Calu3 (cell line): Measurements from ENCODE around the gene USH2A. TPM values are rescaled to one million over a fixed set of nuclear protein-coding genes. Genes with fewer than 3 reads are reported as not detected.

Experiments used
- BruUV-seq: library from RNA; stranded (reverse); fragments of 400-500 nt; replicated peaks from 2 replicates; lab custom pipeline; 2021; lab: Mats Ljungman, UMichigan
- CTCF ChIA-PET: fragments of 300-600 bp; sonication (Branson Sonifier 250); formaldehyde crosslinking; loops from one replicate; lab custom pipeline; 2022; ENCODE audit warnings: antibody characterized with exemption; lab: Charles Lee
- DNase-seq: peaks from one replicate; pipeline ENCODE4 v3.0.0; 2022
- H3K27ac Mint-ChIP-seq: one replicate; pipeline ENCODE4 v1.8.0; 2022; ENCODE audit warnings: mixed read lengths; ENCODE audit not compliant: unreplicated experiment
- H3K27me3 Mint-ChIP-seq: one replicate; pipeline ENCODE4 v1.8.0; 2022; ENCODE audit warnings: mixed read lengths; ENCODE audit not compliant: unreplicated experiment
- H3K36me3 Mint-ChIP-seq: one replicate; pipeline ENCODE4 v1.8.0; 2022; ENCODE audit warnings: mild to moderate bottlenecking, moderate library complexity, mixed read lengths; ENCODE audit not compliant: insufficient read depth, unreplicated experiment
- H3K4me1 Mint-ChIP-seq: one replicate; pipeline ENCODE4 v1.8.0; 2022; ENCODE audit warnings: mild to moderate bottlenecking, low read depth, mixed read lengths; ENCODE audit not compliant: unreplicated experiment
- H3K4me3 Mint-ChIP-seq: one replicate; pipeline ENCODE4 v1.8.0; 2022; ENCODE audit warnings: mild to moderate bottlenecking, low read depth, moderate library complexity, mixed read lengths; ENCODE audit not compliant: unreplicated experiment
- H3K9me3 Mint-ChIP-seq: one replicate; pipeline ENCODE4 v1.8.0; 2022; ENCODE audit warnings: low read depth, mixed read lengths; ENCODE audit not compliant: unreplicated experiment
- CTCF ChIP-seq: fragments of 200-600 bp; IDR thresholded peaks from one replicate; pipeline ENCODE4 v1.8.0; 2022; ENCODE audit warnings: antibody characterized with exemption; ENCODE audit not compliant: unreplicated experiment
- intact Hi-C: fragments of 100-400 bp; cut with micrococcal nuclease; formaldehyde crosslinking; loops from one replicate; pipeline ENCODE4 v1.10.0; 2022; ENCODE audit not compliant: unreplicated experiment
- total RNA-seq: library from RNA; stranded (reverse); gene quantifications from 2 replicates; pipeline ENCODE4 v1.2.3, GENCODE V29; 2022

USH2A gene
- total RNA-seq, 1 experiment from 2014 or later, result not detected

- H3K36me3 Mint-ChIP-seq, result no peaks in the 10 kb centered on the region
- TF ChIP-seq CTCF, result no peak
- H3K27me3 Mint-ChIP-seq, result no peaks in the 10 kb centered on the region
- CTCF ChIA-PET, result no interaction called here
- no peak for DNase-seq
- H3K9me3 Mint-ChIP-seq, result no peaks in the 10 kb centered on the region
- H3K4me3 Mint-ChIP-seq, result no peak overlapping the region
- no peak overlapping the region for H3K27ac Mint-ChIP-seq
- no TSS peak for BruUV-seq
- H3K4me1 Mint-ChIP-seq, result no peaks in the 10 kb centered on the region
- intact Hi-C loops, result no loop called here
These were observed 777.4 kb downstream of the USH2A start for GRCh38 chr1:215645861-215646260.

DNA sequence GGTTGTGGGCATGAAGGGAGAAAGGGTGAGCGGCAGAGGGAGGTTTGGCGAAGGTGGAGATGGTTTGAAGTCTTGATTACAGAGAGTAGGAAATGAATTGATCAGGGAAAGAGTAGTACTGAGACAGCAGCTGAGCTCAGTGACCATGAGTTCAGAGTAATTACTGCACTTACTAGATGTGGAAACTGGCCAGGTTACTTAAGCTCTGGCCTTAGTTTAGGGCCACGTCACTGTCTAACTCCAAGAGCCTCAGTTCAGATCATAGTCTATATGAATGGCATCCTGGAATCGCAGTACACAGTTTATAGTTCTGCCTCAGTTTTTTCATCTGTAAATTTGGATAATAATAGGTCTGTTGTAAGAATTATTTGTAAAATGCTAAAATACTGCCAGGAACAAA is 778.1 kb downstream of the USH2A start:
- TF ChIP-seq CTCF, result no peak
- Mint-ChIP-seq H3K27ac (no peak overlapping the region), H3K4me3 (no peak overlapping the region), H3K36me3 (no peaks in the 10 kb centered on the region), H3K4me1 (no peaks in the 10 kb centered on the region), H3K27me3 (no peaks in the 10 kb centered on the region), H3K9me3 (no peaks in the 10 kb centered on the region)
- CTCF ChIA-PET, result no interaction called here
- intact Hi-C loops, result no loop called here
- DNase-seq, result no peak
- no TSS peak for BruUV-seq

- H3K36me3 Mint-ChIP-seq, result no peaks in the 10 kb centered on the region
- TF ChIP-seq CTCF, result no peak
- BruUV-seq, result no TSS peak
- H3K4me3 Mint-ChIP-seq, result no peak overlapping the region
- no peak overlapping the region for H3K27ac Mint-ChIP-seq
- no peak for DNase-seq
- CTCF ChIA-PET, result interaction anchor here (1.2 kb wide), 1 partner anchor 577 kb away, joined by 3 read pairs; no protein-coding TSS in a partner anchor
- intact Hi-C loops, result no loop called here
- no peaks in the 10 kb centered on the region for H3K9me3 Mint-ChIP-seq
- H3K27me3 Mint-ChIP-seq, result no peaks in the 10 kb centered on the region
- no peaks in the 10 kb centered on the region for H3K4me1 Mint-ChIP-seq
These were observed 779.5 kb downstream of the USH2A start for GRCh38 chr1:215643592-215644321.

DNA sequence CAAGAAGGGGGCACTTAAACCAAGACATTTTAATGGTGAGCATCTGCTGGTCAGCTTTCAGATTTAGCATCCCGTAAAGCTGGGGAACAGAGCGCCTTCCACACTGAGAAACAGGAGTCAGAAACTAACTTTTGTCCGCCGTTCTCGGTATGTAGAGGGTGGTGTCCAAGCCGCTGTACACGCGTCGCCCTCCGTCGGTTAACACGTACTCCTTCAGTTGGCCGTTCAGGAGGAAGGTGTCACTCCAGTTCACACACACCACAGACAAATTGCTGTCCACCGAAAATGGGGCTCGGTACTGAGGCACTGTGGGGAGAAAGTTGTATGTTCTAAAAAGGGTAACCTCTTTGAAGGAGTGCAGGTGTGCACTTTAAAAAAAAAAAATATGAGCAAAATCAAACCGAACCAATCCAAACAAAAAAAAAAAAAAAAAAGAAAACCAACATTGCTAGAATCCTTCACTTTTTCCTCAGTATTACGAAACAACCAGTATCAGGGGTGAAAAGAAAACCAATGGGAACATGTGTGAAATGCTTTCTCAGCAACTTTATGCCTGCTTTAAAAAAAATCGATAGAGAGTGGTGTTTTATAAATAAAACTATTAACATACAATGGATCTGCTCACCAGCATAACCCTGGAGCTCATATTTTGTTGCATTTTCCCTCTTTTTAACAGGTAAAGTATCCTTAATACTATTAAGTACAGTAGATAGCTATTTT is 782.7 kb downstream of the USH2A start:
- no peaks in the 10 kb centered on the region for H3K9me3 Mint-ChIP-seq
- H3K27ac Mint-ChIP-seq, result no peak overlapping the region
- CTCF ChIA-PET, result no interaction called here
- TF ChIP-seq CTCF, result no peak
- no peak for DNase-seq
- peaks cover 2% of the 10 kb centered on the region for H3K36me3 Mint-ChIP-seq
- H3K4me3 Mint-ChIP-seq, result no peak overlapping the region
- peaks cover 13% of the 10 kb centered on the region for H3K4me1 Mint-ChIP-seq
- intact Hi-C loops, result no loop called here
- H3K27me3 Mint-ChIP-seq, result no peaks in the 10 kb centered on the region
- BruUV-seq, result no TSS peak
